IMR-90 (cell line): Measurements from ENCODE around the gene GINS1. TPM values are rescaled to one million over a fixed set of nuclear protein-coding genes. Genes with fewer than 3 reads are reported as not detected.

Source experiments
- ATAC-seq: fragments of 200-7000 bp; cut with Tn5 transposase; 2 replicates; pipeline ENCODE4 v1.9.1; 2020; ENCODE audit warnings: low read depth, mild to moderate bottlenecking, moderate library complexity
- BruUV-seq: library from RNA; stranded (reverse); fragments of 400-500 nt; replicated peaks from 2 replicates; lab custom pipeline; 2021; lab: Mats Ljungman, UMichigan
- CTCF ChIA-PET: fragments of 300-600 bp; formaldehyde crosslinking; extraction: SDS; loops from one replicate; lab custom pipeline; 2021; ENCODE audit warnings: antibody characterized with exemption; lab: Yijun Ruan, JAX
- POLR2A ChIA-PET: fragments of 300-600 bp; sonication (Branson Sonifier 250); formaldehyde crosslinking; loops from one replicate; lab custom pipeline; 2022; ENCODE audit warnings: antibody characterized with exemption; ENCODE audit not compliant: unreplicated experiment; lab: Charles Lee
- DNase-seq: peaks from one replicate; pipeline ENCODE4 v3.0.0; 2013
- H2AFZ ChIP-seq: replicated peaks from 2 replicates; pipeline ENCODE3; 2013; ENCODE audit warnings: low read length, mild to moderate bottlenecking; ENCODE audit not compliant: poor library complexity
- H2AK5ac ChIP-seq: 2 replicates; pipeline ENCODE4 v1.6.1; 2013; ENCODE audit warnings: low read depth, low read length, inconsistent platforms
- H2AK9ac ChIP-seq: replicated peaks from 2 replicates; pipeline ENCODE3; 2013; ENCODE audit warnings: mild to moderate bottlenecking, low read depth, low read length, moderate library complexity; ENCODE audit not compliant: poor library complexity
- H2BK120ac ChIP-seq: 2 replicates; pipeline ENCODE4 v1.6.1; 2013; ENCODE audit warnings: low read depth, low read length, inconsistent platforms
- H2BK15ac ChIP-seq: 3 replicates; pipeline ENCODE4 v1.6.1; 2013; ENCODE audit warnings: low read depth, low read length, inconsistent platforms
- H2BK20ac ChIP-seq: 2 replicates; pipeline ENCODE4 v1.6.1; 2013; ENCODE audit warnings: low read depth, mild to moderate bottlenecking, inconsistent platforms, low read length, moderate library complexity
- H2BK5ac ChIP-seq: 2 replicates; pipeline ENCODE4 v1.6.1; 2013; ENCODE audit warnings: mild to moderate bottlenecking, low read depth, low read length, inconsistent platforms; ENCODE audit not compliant: poor library complexity, severe bottlenecking
- H3K14ac ChIP-seq: replicated peaks from 2 replicates; pipeline ENCODE4 v1.6.1; 2013; ENCODE audit warnings: low read depth, low read length, inconsistent platforms
- H3K18ac ChIP-seq: 2 replicates; pipeline ENCODE4 v1.6.1; 2013; ENCODE audit warnings: low read depth, low read length, control low read depth
- H3K23ac ChIP-seq: 2 replicates; pipeline ENCODE4 v1.6.1; 2013; ENCODE audit warnings: low read depth, low read length, inconsistent platforms
- H3K27ac ChIP-seq: 2 replicates; pipeline ENCODE4 v1.5.1; 2013; ENCODE audit warnings: mild to moderate bottlenecking, control low read depth, low read length; ENCODE audit not compliant: insufficient read depth
- H3K27me3 ChIP-seq: 2 replicates; pipeline ENCODE4 v1.6.1; 2013; ENCODE audit warnings: low read length; ENCODE audit not compliant: control insufficient read depth, insufficient read depth
- H3K36me3 ChIP-seq: 2 replicates; pipeline ENCODE4 v1.6.1; 2013; ENCODE audit warnings: low read length, mixed read lengths; ENCODE audit not compliant: control insufficient read depth, insufficient read depth
- H3K4ac ChIP-seq: 2 replicates; pipeline ENCODE4 v1.6.1; 2013; ENCODE audit warnings: low read depth, low read length, inconsistent platforms
- H3K4me1 ChIP-seq: 2 replicates; pipeline ENCODE4 v1.6.1; 2013; ENCODE audit warnings: low read length, mixed read lengths; ENCODE audit not compliant: control insufficient read depth, insufficient read depth
- H3K4me2 ChIP-seq: 2 replicates; pipeline ENCODE4 v1.6.1; 2013; ENCODE audit warnings: low read depth, mild to moderate bottlenecking, control low read depth, low read length, moderate library complexity
- H3K4me3 ChIP-seq: 2 replicates; pipeline ENCODE4 v1.5.1; 2013; ENCODE audit warnings: low read depth, mild to moderate bottlenecking, control low read depth, low read length, moderate library complexity; ENCODE audit not compliant: insufficient read depth
- H3K56ac ChIP-seq: 2 replicates; pipeline ENCODE4 v1.6.1; 2013; ENCODE audit warnings: low read length, inconsistent platforms; ENCODE audit not compliant: insufficient read depth; ENCODE audit errors: extremely low read depth
- H3K79me1 ChIP-seq, 2 experiments: 2 replicates each; pipeline ENCODE4 v1.6.1; 2013; ENCODE audit warnings: low read length in 2 of 2, inconsistent platforms in 1 of 2, low read depth in 1 of 2
- H3K9ac ChIP-seq: 2 replicates; pipeline ENCODE4 v1.6.1; 2013; ENCODE audit warnings: low read depth, low read length, control low read depth
- H3K9me1 ChIP-seq: 2 replicates; pipeline ENCODE4 v1.6.1; 2013; ENCODE audit warnings: low read length, inconsistent platforms; ENCODE audit not compliant: insufficient read depth
- H3K9me3 ChIP-seq: 2 replicates; pipeline ENCODE4 v1.6.1; 2013; ENCODE audit warnings: low read length; ENCODE audit not compliant: control insufficient read depth, insufficient read depth
- H4K20me1 ChIP-seq: 2 replicates; pipeline ENCODE4 v1.6.1; 2013; ENCODE audit warnings: low read length, inconsistent platforms; ENCODE audit not compliant: insufficient read depth
- H4K5ac ChIP-seq: 2 replicates; pipeline ENCODE4 v1.6.1; 2013; ENCODE audit warnings: mild to moderate bottlenecking, low read depth, low read length, control low read depth
- H4K8ac ChIP-seq, 2 experiments: 2 replicates each; pipeline ENCODE4 v1.6.1; 2013; ENCODE audit warnings: low read depth in 2 of 2, low read length in 2 of 2, control low read depth in 1 of 2, inconsistent platforms in 1 of 2
- H4K91ac ChIP-seq: 2 replicates; pipeline ENCODE4 v1.6.1; 2013; ENCODE audit warnings: low read depth, low read length, inconsistent platforms; ENCODE audit not compliant: insufficient read depth
- BHLHE40 ChIP-seq: fragments of 150-350 bp; IDR thresholded peaks from 2 replicates; pipeline ENCODE4 v1.6.1; 2016; ENCODE audit warnings: mild to moderate bottlenecking, low read depth, low read length
- CEBPB ChIP-seq: IDR thresholded peaks from 2 replicates; pipeline ENCODE4 v1.6.1; 2012; ENCODE audit warnings: low read depth, low read length, improper control_type of control experiment
- CHD1 ChIP-seq: IDR thresholded peaks from 2 replicates; pipeline ENCODE4 v1.6.1; 2012; ENCODE audit warnings: low read depth, low read length, improper control_type of control experiment
- FOS ChIP-seq: fragments of 150-350 bp; IDR thresholded peaks from 2 replicates; pipeline ENCODE4 v1.6.1; 2016; ENCODE audit warnings: low read depth, low read length
- MAFK ChIP-seq: IDR thresholded peaks from 2 replicates; pipeline ENCODE4 v1.6.1; 2012; ENCODE audit warnings: low read depth, low read length, improper control_type of control experiment
- POLR2A ChIP-seq: IDR thresholded peaks from 2 replicates; pipeline ENCODE4 v1.6.1; 2012; ENCODE audit warnings: mild to moderate bottlenecking, low read depth, low read length
- RAD21 ChIP-seq: IDR thresholded peaks from 2 replicates; pipeline ENCODE4 v1.6.1; 2012; ENCODE audit warnings: low read length, improper control_type of control experiment
- RCOR1 ChIP-seq: IDR thresholded peaks from 2 replicates; pipeline ENCODE4 v1.6.1; 2012; ENCODE audit warnings: mild to moderate bottlenecking, low read length, improper control_type of control experiment; ENCODE audit not compliant: insufficient replicate concordance
- RFX5 ChIP-seq: IDR thresholded peaks from 2 replicates; pipeline ENCODE4 v1.8.0; 2012; ENCODE audit warnings: low read depth, mild to moderate bottlenecking, low read length, moderate library complexity
- USF2 ChIP-seq: fragments of 150-350 bp; IDR thresholded peaks from 2 replicates; pipeline ENCODE4 v1.6.1; 2017; ENCODE audit warnings: mild to moderate bottlenecking, antibody characterized with exemption, low read length, low read depth
- WGBS, 2 experiments: methylation state at CpG; one replicate each; pipeline versions ENCODE4 v1.1.5 to v1.1.7; 2013; ENCODE audit warnings: missing lambda C conversion rate in 2 of 2; ENCODE audit not compliant: insufficient read length in 1 of 2; ENCODE audit errors: extremely low coverage in 2 of 2; 5-methylcytosine and 5-hydroxymethylcytosine counted together
- dilution Hi-C: fragments of 300-500 bp; cut with HindIII; formaldehyde crosslinking; loops from one replicate; pipeline ENCODE4 v1.14.3; 2018; ENCODE audit warnings: low sequenced_read_pairs; ENCODE audit not compliant: unreplicated experiment
- in situ Hi-C: fragments of 300-500 bp; cut with MboI; formaldehyde crosslinking; loops from 3 replicates; pipeline ENCODE4 v1.14.3; 2019; ENCODE audit warnings: low sequenced_read_pairs, inconsistent platforms, mixed read lengths
- intact Hi-C: fragments of 100-400 bp; cut with micrococcal nuclease; formaldehyde crosslinking; loops from 2 replicates; pipeline ENCODE4 v1.10.0; 2022
- polyA plus RNA-seq, 3 experiments: library from polyadenylated mRNA; depleted of rRNA; stranded (reverse); fragments of >200 nt; gene quantifications; 2 replicates each; pipeline ENCODE4 v1.2.3, GENCODE V29; 2012; ENCODE audit warnings: low replicate concordance in 1 of 3
- total RNA-seq: library from RNA; depleted of rRNA; stranded (reverse); fragments of >200 nt; gene quantifications from 2 replicates; pipeline ENCODE4 v1.2.3, GENCODE V29; 2012
- TF ChIP-seq, protein P1 (sequence below): fragments of 150-350 bp; IDR thresholded peaks from 2 replicates; pipeline ENCODE4 v1.6.1; 2016; ENCODE audit warnings: low read depth, mild to moderate bottlenecking, low read length, moderate library complexity, borderline replicate concordance
- TF ChIP-seq, protein P2 (sequence below): conservative IDR thresholded peaks from 2 replicates; pipeline ENCODE4 v1.5.1; 2012; ENCODE audit warnings: mild to moderate bottlenecking, low read depth, low read length, improper control_type of control experiment

GINS1 gene
- total and polyA plus RNA-seq, 2 of the 4 experiments (the other 2 are of a cell fraction) = 4.9 to 6.6 TPM

DNA sequence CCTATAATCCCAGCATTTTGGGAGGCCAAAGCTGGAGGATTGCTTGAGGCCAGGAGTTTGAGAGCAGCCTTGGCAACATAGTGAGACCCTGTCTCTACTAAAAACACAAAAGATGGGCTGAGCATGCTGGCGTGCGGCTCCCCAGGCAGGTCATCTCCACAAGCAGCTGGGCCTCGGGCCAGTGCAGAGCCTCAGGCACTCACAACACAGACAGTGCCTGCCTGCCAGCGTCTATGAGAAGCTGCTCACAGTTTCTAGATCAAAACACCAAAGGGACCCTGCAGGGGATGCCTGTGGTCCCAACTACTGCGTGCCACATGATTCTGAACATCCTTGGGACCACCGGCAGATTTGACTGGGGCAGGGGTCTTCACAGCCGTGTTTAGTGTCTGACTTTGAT, 59.4 kb downstream of the GINS1 start (continued):
- TF ChIP-seq, protein P1, sequence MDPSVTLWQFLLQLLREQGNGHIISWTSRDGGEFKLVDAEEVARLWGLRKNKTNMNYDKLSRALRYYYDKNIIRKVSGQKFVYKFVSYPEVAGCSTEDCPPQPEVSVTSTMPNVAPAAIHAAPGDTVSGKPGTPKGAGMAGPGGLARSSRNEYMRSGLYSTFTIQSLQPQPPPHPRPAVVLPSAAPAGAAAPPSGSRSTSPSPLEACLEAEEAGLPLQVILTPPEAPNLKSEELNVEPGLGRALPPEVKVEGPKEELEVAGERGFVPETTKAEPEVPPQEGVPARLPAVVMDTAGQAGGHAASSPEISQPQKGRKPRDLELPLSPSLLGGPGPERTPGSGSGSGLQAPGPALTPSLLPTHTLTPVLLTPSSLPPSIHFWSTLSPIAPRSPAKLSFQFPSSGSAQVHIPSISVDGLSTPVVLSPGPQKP = no peak
- TF ChIP-seq MAFK (no peak), RFX5 (no peak), RAD21 (no peak)

GRCh38 chr20:25467441-25467840, 60.0 kb downstream of the GINS1 start:
- Histone ChIP-seq H3K4ac (no peak overlapping the region), H2AK5ac (no peak overlapping the region), H3K27me3 (no peaks in the 10 kb centered on the region), H3K4me3 (no peak overlapping the region), H4K91ac (no peak overlapping the region), H4K20me1 (peaks cover 3% of the 10 kb centered on the region; the same call in 1 of the 2 replicates), H2AK9ac (no peak overlapping the region), H2BK120ac (no peak overlapping the region), H2BK5ac (no peak overlapping the region), H2AFZ (no peak overlapping the region), H2BK15ac (no peak overlapping the region), H3K9me3 (no peaks in the 10 kb centered on the region), H4K8ac (no peak overlapping the region), H3K4me1 (no peaks in the 10 kb centered on the region), H3K4me2 (no peak overlapping the region), H3K9ac (no peak overlapping the region), H4K5ac (no peak overlapping the region), H3K9me1 (no peaks in the 10 kb centered on the region; the same call in 1 of the 2 replicates), H3K23ac (no peak overlapping the region), H3K14ac (no peak overlapping the region), H2BK20ac (no peak overlapping the region), H3K27ac (no peak overlapping the region), H3K56ac (no peak overlapping the region), H3K79me1 (peaks cover 4 to 7% of the 10 kb centered on the region in 2 experiments; a peak in 1 of 4 replicates), H3K18ac (no peak overlapping the region), H3K36me3 (peaks cover 33% of the 10 kb centered on the region)
- ChIA-PET CTCF (no interaction called here), POLR2A (no interaction called here)
- no peak for DNase-seq
- no TSS peak for BruUV-seq
- WGBS, 2 experiments = 88% methylated on average over 1 of the region's 8 CpGs; no CpG with 5 or more reads in 1 of the 2 experiments
- no peak for ATAC-seq
- dilution Hi-C loops (no loop called here), in situ Hi-C loops (no loop called here), intact Hi-C loops (no loop called here)
- TF ChIP-seq RFX5 (no peak), USF2 (no peak), RAD21 (no peak), POLR2A (no peak), MAFK (no peak), CEBPB (no peak), BHLHE40 (no peak), RCOR1 (no peak), CHD1 (no peak), FOS (no peak)
- TF ChIP-seq, protein P2, sequence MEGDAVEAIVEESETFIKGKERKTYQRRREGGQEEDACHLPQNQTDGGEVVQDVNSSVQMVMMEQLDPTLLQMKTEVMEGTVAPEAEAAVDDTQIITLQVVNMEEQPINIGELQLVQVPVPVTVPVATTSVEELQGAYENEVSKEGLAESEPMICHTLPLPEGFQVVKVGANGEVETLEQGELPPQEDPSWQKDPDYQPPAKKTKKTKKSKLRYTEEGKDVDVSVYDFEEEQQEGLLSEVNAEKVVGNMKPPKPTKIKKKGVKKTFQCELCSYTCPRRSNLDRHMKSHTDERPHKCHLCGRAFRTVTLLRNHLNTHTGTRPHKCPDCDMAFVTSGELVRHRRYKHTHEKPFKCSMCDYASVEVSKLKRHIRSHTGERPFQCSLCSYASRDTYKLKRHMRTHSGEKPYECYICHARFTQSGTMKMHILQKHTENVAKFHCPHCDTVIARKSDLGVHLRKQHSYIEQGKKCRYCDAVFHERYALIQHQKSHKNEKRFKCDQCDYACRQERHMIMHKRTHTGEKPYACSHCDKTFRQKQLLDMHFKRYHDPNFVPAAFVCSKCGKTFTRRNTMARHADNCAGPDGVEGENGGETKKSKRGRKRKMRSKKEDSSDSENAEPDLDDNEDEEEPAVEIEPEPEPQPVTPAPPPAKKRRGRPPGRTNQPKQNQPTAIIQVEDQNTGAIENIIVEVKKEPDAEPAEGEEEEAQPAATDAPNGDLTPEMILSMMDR = no peak
- TF ChIP-seq, protein P1 = no peak
